GM12865 (cell line): ENCODE data around the gene POLR2I.

Experiments
- DNase-seq: peaks from one replicate; pipeline ENCODE4 v3.0.0; 2010; ENCODE audit warnings: low read depth
- H3K4me3 ChIP-seq: 2 replicates; pipeline ENCODE4 v1.5.1; 2011; ENCODE audit warnings: mild to moderate bottlenecking, low read depth, low read length, control low read depth
- TF ChIP-seq, protein P1 (sequence below): IDR thresholded peaks from 2 replicates; pipeline ENCODE4 v1.5.1; 2011; ENCODE audit warnings: low read length, control low read depth, low read depth, inconsistent platforms; ENCODE audit not compliant: insufficient read depth; ENCODE audit errors: missing control alignments

The POLR2I gene

DNA sequence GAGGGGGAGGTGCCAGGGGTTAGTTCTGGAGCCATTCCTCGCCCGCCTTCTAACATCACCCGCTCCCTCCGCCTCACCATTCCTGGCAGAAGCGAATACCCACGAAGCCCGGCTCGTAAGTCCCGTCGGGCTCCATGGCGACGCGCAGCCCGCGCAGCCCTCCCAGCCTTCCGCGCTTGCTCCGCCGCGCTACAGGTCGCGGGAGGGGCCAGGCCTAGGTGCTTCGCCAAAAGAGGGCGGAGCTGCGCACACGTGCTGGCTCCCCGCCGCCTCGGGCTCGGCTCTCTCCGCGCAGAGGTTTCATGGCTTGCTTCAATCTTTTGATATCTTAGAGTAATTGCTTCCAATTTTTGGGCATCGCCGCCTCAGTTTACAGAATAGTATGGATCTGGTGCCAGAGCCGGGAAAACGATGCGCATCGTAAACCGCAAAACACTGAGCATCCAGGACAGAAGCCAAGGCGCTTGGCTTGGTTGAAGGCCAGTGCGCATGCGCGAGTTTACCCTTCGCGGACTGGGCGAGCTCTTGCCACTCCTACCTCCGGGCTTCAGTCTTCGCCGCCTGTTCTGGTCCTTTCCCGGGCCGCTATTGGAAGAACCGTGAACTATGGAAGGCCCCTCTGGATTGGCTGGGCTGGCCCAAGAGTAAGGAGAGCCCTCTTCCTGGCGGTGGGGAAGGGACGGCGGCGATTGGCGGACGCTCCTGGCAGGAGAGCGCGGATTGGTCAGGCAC lies at the start of gene POLR2I:
TSS of gene POLR2I (minus strand) at position 155 of the 732 bp plus-strand sequence. CDS start at position 136, 19 bp downstream.
- TF ChIP-seq, protein P1, sequence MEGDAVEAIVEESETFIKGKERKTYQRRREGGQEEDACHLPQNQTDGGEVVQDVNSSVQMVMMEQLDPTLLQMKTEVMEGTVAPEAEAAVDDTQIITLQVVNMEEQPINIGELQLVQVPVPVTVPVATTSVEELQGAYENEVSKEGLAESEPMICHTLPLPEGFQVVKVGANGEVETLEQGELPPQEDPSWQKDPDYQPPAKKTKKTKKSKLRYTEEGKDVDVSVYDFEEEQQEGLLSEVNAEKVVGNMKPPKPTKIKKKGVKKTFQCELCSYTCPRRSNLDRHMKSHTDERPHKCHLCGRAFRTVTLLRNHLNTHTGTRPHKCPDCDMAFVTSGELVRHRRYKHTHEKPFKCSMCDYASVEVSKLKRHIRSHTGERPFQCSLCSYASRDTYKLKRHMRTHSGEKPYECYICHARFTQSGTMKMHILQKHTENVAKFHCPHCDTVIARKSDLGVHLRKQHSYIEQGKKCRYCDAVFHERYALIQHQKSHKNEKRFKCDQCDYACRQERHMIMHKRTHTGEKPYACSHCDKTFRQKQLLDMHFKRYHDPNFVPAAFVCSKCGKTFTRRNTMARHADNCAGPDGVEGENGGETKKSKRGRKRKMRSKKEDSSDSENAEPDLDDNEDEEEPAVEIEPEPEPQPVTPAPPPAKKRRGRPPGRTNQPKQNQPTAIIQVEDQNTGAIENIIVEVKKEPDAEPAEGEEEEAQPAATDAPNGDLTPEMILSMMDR, result no peak
- DNase-seq, result peak; percentile 100
- peak within 1 kb of the TSS; percentile 90 for H3K4me3 ChIP-seq

DNA sequence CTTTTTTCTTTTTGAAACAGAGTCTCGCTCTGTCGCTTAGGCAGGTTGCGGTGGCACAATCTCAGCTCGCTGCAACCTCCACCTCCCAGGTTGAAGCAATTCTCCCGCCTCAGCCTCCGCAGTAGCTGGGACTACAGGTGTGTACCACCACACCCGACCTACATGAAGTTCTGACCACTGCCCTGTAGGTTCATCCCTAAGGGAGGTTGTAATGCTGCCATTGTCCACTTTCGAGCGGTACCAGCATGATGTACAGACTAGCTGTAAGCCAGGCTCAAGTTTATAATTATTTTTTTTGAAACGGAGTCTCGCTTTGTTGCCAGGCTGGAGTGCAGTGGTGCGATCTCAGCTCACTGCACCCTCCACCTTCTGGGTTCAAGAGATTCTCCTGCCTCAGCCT lies 49.1 kb upstream of the POLR2I start:
- no peak for DNase-seq
- no peak overlapping the region for H3K4me3 ChIP-seq
- TF ChIP-seq, protein P1, result no peak

DNA sequence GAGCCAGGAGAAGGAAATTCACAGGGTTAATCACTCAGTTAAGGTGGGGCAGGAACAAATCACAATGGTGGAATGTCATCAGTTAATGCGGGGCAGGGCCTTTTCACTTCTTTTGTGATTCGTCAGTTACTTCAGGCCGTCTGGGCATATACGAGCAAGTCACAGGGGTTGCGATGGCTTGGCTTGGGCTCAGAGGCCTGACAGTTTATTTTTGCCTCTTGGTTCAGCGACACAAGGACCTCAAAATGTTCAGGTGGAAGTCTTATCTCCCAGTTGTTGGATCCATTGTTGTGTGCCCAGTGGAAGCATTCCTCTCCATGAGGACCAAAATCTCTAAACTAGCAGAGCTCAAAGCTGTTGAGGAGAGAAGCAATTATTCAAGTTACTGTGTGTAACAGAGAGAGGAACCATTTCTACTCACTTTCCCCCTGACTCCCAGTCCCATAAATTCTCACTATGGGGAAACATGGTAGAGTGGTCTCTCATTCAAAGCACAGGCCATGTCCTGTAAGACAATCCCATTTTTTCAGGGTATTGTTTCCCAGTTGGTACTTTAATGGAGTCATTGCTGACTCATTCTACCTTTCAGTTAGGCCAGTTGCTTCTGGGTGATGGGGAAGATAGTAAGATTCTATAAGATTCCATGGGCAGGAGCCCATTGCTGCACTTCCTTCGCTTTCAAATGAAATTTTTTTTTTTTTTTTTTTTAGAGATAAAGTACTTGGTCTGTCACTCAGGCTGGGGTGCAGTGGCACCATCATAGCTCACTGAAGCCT lies 46.3 kb upstream of the POLR2I start:
- DNase-seq, result no peak
- TF ChIP-seq, protein P1, result no peak
- H3K4me3 ChIP-seq, result no peak overlapping the region

DNA sequence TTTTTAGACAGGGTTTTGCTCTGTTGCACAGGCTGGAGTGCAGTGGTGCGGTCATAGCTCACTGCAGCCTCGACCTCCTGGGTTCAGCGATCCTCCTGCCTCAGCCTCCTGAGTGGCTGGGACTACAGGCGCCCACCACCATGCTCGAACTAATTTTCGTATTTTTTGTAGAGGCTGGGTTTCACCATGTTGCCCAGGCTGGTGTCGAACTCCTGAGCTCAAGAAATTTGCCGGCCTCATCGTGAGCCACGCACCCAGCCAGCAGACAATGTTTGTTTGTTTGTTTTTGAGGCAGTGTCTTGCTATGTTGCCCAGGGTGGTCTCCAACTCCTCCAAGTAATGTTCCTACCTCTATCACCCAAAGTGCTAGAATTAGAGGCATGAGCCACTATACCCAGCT lies 38.5 kb upstream of the POLR2I start:
- H3K4me3 ChIP-seq, result no peak overlapping the region
- DNase-seq, result no peak
- TF ChIP-seq, protein P1, result no peak

DNA sequence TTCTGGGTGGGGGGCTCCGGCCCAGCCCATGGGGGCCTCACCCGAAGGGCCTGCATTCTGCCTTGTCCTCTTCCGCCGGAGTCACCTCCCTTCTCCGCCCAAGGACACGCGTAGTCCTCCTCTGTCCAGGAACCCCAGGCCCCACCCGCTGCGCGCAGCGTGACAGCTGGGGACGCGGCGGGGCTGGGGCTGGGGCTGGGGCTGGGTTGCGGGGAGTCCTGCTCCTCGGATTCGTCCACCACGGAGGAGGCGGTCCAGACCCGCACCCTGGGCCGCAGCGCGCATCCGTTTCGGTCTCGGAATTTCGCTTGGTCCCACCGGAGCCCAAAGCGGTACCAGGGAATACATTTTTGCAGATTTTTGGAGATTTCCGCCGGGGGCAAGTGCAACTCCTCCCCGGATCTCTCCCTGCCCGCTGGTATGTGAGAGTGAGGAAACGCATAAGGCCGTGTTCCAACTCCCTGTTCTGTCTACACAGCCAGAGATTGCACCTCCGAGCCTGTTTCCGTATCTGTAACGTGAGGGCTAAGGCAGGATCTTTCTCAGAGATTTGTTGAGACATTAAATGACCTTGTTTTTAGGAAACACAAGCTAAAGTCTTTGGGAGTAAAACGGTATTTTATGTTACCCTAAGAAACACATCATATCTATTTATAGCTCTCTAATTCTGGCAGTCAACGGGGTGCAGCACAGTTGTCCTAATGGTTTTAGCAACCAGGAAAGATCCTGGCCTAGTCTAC lies 37.8 kb upstream of the POLR2I start, which contains the start of gene COX7A1:
TSS of gene COX7A1 (minus strand) at position 96 of the 740 bp plus-strand sequence. CDS start at position 56, 40 bp downstream.
- no peak within 1 kb of the TSS for H3K4me3 ChIP-seq
- no peak for DNase-seq

DNA sequence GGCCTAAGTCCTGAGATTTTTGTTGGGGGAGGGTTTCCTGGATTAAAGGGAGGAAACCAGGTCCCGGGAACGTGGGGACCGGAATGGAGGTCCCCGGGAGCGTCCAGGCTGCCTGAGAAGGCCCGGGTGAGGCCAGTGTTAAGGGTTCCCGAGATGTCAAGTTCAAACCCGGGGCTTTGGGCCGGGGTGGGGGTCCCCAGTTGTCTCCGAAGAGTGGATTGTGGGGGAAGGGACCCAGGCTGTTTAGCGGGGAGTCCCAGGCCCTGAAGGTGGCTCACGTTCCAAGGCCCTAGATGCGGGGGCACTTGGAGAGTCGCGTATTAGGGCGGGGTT lies 37.3 kb upstream of the POLR2I start:
- H3K4me3 ChIP-seq, result no peak overlapping the region
- TF ChIP-seq, protein P1, result no peak
- no peak for DNase-seq

More for the DNA sequence above, 37.8 kb upstream of the POLR2I start, which contains the start of gene COX7A1:
- TF ChIP-seq, protein P1, result no peak
